Suprapubic skin (tissue), 4 donors: ENCODE measurements around the gene PPP1R37.

ENCODE experiments used
- EP300 ChIP-seq: sonication (generic); formaldehyde crosslinking; IDR thresholded peaks from one replicate; pipeline ENCODE4 v1.6.1; 2017; ENCODE audit warnings: antibody characterized with exemption
- POLR2AphosphoS5 ChIP-seq, 3 donors: sonication (generic); formaldehyde crosslinking; IDR thresholded peaks; one replicate each; pipeline ENCODE4 v1.6.1; 2017; ENCODE audit warnings: antibody characterized with exemption in 3 of 3
- TF ChIP-seq, protein P1 (sequence below), 2 donors: fragments of 200-600 bp in 1 of 2; fragments of 450-650 bp in 1 of 2; sonication (generic) in 1 of 2; IDR thresholded peaks; one replicate each; pipeline ENCODE4 v1.5.1; 2016 to 2019; ENCODE audit warnings: antibody characterized with exemption in 2 of 2, mild to moderate bottlenecking in 1 of 2, moderate library complexity in 1 of 2

DNA sequence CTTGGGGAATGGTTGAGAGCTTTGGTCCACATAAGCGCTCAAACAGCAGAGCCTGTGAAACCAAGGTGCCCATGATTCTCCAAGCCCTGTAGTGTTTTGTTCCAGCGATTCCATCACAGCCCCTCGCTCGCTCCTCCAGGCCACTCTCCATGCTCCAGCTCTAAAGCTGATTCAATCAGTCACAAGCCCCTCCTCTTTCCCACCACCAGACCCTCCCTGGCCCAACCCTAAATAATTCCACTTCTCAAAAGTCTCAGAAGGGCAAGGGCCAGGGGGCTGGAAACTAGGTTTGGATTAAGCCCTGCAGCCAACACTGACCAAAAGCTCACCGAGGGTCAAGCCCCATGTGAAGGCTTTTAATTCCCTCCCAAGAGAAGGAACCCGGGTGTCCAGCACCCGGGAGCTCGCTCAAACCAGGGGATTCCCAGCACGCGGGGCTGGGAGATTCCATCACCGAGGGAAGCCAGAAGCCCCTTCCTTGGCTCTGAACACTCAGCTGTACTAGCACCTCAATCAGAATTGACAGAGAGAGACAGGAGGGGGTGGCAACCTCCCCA, 18.2 kb upstream of the PPP1R37 start:
- TF ChIP-seq, protein P1, sequence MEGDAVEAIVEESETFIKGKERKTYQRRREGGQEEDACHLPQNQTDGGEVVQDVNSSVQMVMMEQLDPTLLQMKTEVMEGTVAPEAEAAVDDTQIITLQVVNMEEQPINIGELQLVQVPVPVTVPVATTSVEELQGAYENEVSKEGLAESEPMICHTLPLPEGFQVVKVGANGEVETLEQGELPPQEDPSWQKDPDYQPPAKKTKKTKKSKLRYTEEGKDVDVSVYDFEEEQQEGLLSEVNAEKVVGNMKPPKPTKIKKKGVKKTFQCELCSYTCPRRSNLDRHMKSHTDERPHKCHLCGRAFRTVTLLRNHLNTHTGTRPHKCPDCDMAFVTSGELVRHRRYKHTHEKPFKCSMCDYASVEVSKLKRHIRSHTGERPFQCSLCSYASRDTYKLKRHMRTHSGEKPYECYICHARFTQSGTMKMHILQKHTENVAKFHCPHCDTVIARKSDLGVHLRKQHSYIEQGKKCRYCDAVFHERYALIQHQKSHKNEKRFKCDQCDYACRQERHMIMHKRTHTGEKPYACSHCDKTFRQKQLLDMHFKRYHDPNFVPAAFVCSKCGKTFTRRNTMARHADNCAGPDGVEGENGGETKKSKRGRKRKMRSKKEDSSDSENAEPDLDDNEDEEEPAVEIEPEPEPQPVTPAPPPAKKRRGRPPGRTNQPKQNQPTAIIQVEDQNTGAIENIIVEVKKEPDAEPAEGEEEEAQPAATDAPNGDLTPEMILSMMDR (IDR thresholded peaks at IDR 0.05) = no peak
- no peak for TF ChIP-seq EP300
- no peak for TF ChIP-seq POLR2AphosphoS5 (IDR thresholded peaks at IDR 0.05)
